Dedifferentiated amniotic fluid mesenchymal stem cell (primary cell): ENCODE results near the gene TNFRSF19.
"Not testable (repeated sequence)": the region's sequence is repeated elsewhere in the genome, so short reads cannot be mapped to it uniquely, and the experiment has no call there.

Experiments used
- DNase-seq: peaks from one replicate; pipeline ENCODE4 v3.0.0-alpha.2; 2016; ENCODE audit errors: extremely low spot score

Gene TNFRSF19

GRCh38 chr13:23570921-23571315 is 706 bp downstream of the TNFRSF19 start:
- DNase-seq: no peak

- no peak for DNase-seq
Observed at GRCh38 chr13:23571431-23571830, 1.2 kb downstream of the TNFRSF19 start.

DNA sequence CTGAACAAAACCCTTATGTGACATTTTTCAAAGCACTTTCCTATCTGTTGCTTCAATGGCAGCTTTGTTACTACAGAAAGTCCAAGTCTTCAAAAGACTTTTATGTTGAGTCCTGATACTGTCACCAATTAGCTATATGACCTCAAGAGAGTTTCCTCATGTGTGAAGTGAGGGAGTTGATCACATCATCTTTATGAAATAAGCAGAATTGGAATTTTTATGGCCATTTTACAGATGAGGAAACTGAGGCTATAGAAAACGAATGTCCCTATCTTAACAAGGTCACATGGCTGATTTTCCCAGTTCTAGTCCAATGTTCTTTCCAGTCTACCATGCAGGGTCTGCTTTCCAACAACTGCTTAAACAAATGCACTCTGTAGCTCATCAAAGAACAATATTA is 2.6 kb downstream of the TNFRSF19 start:
- no peak for DNase-seq

- no peak for DNase-seq
Observed at GRCh38 chr13:23574421-23575145, 4.4 kb downstream of the TNFRSF19 start.

GRCh38 chr13:23575632-23576031 is 5.4 kb downstream of the TNFRSF19 start:
- DNase-seq: no peak

DNA sequence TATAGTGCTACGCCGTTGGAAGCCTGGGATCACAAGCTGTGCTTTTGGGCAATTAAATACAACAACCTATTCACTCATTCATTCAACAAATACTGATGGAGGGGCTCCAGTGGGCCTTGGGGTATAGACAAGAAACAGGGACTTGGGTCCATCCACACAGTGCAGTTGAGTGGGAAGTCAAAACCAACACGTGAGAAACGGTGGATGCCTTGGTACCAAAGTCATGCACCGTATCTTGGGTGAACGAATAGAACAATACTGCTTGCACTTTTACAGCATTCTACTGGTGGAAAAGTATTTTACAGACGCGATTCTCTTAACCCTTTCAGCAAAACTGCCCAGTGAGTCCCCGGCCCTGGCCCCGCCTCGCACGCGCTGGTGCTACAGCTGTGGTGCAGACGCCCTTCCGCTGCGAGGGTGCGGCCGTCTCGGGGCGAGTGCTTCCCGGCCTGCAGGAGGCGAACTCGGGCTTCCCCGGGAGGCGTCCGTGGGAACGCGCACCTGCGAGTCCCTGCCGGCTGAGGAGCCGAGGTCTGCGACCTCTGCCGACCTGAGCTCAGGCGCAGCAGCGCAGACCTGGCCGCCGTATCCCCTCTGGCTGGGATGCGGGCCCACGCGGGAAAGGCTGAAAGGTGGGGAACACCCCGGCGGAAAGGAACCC is 8.3 kb downstream of the TNFRSF19 start:
- DNase-seq: peak; percentile 29

- peak; percentile 75 for DNase-seq
Observed at GRCh38 chr13:23579072-23579895, 9.1 kb downstream of the TNFRSF19 start.

DNA sequence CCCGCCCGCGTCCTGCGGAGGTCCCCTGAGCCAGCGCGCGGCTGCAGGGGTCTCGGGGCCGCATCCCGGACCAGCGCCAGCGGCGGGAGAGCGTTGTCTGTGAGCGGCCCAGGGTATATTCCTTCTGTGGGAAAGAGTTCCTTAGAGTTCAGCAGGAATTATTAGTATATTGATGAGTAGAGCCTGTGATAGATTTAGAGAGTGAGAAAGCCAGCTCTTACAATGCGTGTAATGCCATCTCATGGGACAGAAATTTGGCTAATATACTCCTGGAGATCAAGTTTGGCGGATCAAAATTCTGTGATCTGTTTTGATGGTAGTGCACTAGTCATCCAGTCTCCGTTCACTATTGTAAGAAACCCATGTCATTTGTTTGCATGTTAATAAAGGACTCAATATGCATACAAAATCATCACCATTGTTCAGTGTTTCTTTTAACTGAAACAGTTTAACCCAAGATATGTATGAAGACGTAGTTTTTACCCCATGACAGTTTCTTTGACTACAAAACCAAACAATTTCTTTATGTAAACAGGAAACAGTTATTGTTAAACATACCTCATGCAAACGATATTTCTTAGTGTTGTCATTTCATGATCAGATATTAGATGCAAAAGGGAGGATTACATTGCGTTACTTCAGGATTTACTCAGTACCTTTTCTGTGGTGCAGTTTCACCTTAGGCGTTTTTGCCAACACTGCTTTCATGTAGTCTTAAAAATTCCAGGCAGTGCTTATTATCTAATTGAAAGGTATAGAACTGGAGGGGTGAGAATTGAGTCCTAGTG is 9.9 kb downstream of the TNFRSF19 start:
- no peak for DNase-seq

- no peak for DNase-seq
Observed at GRCh38 chr13:23580684-23581060, 10.5 kb downstream of the TNFRSF19 start.

DNA sequence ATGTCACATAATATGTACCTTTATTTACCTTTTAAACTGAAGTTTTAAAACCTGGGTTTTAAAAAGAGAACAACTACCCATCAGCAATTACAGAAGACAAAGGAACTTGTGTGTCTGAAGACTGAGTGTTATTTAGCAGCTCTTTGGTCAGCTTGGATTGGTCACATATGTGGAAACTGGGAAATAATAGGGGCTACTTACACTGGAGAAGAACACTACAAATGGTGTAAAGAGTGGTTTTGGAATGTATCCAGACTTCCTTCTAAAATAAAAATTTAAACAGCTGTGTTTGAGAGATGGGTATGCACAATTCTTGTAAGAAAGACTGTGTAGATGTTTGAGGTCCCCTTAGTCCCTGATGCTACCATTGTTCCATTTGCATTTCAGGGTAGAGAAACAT is 13.3 kb downstream of the TNFRSF19 start:
- DNase-seq: no peak

DNA sequence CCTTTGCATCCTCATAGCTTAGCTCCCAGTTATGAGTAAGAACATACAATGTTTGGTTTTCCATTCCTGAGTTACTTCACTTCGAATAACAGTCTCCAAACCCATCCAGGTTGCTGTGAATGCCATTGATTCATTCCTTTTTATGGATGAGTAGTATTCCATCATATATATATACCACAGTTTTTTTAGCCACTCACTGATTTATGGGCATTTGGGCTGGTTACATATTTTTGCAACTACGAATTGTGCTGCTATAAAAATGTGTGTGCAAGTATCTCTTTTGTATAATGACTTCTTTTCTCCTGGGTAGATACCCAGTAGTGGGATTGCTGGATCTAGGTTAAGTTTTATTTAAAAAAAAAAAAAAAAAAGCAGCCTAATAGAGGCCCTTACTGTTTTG is 14.1 kb downstream of the TNFRSF19 start:
- DNase-seq: no peak

DNA sequence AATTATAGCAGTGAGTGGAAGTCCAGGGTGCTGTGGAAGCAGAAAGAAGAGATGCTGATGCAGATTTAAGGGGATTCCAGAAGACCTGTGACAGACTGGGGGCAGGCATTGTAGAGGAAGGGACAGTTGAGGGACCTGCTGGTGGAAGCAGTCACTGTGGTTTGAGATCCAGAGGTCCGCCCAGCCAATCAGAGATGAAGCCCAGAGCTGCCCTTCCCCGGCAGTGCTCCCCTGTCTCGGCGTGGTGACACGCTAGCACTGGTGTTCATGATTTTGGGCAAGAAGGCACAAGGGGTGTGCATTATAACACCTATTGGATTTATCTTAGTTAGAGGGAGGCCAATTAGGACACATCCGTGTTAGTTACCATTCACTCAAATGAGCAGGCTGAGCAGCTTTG is 16.1 kb downstream of the TNFRSF19 start:
- DNase-seq: no peak

DNA sequence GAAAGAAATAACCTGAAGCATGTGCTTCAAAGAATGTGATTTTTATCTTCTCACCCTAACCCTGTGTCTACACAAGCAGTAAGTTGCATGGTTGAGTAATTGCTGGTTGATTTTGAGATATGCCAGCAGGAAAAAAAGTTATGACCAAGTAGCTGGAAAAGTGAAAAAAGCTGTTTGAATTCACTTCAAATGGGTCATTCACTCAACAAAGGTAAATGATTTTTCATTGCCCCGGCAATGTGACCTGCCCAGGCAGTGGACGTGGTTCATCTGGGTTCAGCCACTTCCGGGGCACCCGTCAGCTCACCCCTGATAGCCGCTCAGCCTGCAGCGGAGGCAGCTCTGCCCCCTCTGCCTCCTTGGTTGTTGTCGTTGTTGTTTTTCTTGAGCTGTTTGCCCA is 18.5 kb downstream of the TNFRSF19 start:
- no peak for DNase-seq

DNA sequence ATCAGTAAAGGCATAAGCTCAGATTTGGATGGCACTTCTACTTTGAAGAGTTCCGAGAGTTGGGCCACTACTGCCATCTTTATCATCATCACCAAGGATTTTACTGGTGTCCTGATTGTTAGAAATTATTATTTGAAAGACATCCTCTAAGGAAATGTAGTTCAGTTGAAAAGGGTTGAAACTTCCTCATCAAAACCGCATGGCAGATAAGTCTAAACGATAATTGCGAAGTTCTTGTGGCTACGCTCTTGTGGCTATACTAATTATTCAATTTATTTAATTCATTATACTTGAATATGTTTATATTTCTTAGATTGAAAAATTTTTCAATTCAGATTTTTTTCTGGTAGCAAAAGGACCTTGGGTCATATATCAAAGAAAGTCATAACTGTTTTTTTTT is 22.4 kb downstream of the TNFRSF19 start:
- DNase-seq: no peak

DNA sequence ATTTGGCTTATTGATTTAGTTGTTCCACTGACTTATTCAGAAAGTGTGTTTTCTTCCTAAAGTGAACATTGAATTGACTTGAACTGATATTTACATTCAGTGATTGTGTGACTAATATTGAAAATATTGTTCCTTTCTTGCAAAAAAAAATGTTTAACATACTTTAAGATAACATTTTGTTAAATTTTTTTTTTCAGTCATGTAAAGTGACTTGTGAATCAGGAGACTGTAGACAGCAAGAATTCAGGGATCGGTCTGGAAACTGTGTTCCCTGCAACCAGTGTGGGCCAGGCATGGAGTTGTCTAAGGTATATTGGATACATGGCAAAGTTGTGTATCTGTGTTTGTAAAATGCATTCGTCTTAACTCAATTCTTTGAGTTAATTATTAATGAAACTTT is 22.9 kb downstream of the TNFRSF19 start:
- DNase-seq: no peak

- DNase-seq: not testable (repeated sequence)
Observed at GRCh38 chr13:23594290-23594689, 24.1 kb downstream of the TNFRSF19 start.

DNA sequence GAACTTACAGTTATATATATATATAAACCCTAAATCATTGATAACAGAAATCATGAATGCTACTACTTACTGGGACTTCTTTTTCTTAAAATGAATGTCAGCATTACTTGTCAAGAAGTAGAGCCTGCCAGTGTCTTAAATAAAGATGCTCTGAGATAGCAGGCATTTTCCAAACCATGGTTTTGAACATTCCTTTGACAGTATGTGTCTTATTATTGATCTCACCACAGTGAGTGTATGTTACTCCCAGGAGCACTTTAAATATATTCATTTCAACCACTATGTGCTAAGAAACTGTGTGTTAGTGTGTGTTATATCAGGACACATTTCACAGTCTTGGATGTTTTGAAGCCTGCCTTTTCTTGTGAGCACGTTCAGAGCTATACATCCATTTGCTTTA is 28.2 kb downstream of the TNFRSF19 start:
- DNase-seq: no peak

DNA sequence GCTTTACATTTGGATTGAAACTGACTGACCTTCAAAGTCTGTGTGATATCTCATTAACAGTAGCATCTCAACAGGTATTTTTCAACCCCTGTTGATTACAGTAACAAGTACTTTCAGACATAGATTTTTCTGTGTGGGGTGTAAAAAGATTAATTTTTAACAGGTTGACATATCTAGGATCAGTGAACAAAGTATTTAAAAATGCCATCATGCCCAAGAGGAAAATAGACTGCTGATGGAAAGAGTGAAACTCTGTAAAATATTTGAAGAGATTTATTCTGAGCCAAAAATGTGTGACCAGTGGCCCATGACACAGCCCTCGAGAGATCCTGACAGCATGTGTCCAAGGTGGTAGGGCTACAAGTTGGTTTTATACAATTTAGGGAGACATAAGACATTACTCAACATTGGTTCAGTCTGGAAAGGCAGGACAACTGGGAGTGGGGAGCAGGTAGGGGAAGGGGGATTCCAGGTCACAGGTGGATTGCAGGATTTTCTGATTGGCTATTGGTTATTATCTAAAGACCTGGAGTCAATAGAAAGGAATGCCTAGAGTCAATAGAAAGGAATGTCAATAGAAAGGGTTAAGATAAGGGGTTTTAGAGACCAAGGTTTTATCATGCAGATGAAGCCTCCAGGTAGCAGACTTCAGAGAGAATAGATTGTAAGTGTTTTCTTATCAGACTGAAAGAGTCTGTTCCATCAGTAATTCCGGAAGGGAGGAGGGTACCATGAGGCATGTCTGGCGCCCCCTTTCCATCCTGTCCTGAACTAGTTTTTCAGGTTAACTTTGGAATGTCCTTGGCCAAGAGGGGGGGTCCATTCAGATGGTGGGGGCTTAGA is 29.1 kb downstream of the TNFRSF19 start:
- DNase-seq: no peak

DNA sequence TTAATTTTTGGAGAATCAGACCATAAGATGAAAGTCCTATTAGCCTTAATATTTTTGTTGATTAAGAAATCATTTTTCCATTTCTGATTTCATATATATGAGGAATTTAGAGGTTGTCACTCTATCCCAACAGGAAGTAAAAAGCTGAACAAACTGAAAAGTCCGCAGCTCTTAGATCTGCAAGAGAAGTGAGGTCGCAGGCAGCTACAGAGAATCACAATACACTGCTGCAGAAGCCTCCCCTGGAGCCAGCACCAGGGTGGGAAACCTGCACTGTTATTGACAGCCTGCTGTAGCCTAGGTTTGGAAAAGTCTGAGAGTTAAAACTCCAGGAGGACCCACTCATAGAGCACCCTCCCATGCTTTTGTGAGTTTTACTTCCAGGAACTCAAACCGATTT is 29.9 kb downstream of the TNFRSF19 start:
- no peak for DNase-seq

- no peak for DNase-seq
Observed at GRCh38 chr13:23600534-23600933, 30.3 kb downstream of the TNFRSF19 start.

GRCh38 chr13:23605831-23606230 is 35.6 kb downstream of the TNFRSF19 start:
- DNase-seq: no peak
